ENCODE data around the gene PIM2.
"Not testable (repeated sequence)": the region's sequence is repeated elsewhere in the genome, so short reads cannot be mapped to it uniquely, and the experiment has no call there.

Gene PIM2

DNA sequence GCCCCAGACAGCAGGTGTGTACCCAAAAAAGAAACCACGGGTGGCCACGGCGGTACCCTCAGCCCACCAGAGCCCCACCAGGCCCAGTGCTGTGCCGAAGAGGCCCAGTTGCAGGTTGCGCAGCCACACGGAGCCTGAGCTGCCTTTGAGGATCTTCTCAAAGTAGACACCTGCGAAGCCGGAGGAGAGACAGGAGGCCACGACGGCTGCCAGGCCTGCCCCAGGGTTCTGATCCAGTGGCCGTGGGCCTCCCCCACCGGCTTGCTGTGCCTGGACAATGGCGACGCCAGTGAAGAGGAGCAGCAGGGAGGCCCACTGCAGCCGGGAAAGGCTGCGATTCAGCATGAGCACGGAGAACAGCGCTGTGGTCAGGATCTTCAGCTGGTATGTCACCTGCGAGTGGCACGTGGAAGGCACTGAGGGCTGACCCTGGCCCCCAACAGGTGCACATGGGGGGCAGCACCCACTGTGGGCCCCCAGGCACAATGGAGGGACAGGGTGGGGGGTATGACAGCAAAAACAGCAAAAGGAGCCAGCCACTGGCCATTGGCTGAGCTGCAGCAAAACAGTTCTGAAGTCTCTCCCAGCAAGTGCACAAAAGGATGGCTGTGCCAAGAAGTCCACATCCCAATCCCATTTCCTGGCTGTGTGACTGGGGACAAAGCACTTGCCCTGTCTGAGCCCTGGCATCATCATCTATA, 13.6 kb downstream of the PIM2 start:
- DNase-seq (ENCODE audit: low read depth), result no peak

DNA sequence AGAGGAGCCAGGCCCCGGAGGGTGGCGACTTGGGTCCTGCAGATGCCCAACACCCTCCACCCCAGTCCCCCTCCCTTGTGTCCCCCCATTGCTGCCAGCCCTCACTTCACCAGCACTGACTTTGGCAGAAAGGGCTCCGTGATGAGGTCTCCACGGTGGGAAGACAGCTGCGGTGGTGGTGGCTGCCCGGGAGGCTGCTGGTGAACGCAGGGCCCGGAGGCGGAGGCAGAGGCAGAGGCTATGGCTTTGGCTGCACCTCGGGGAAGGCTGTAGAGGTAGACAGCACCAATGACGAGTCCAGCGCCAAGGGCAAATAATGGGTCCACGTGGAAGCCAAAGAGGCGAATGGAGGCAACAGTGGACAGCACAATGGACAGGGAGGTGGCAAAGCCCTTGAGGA, 14.2 kb downstream of the PIM2 start:
- DNase-seq (ENCODE audit: low read depth), result no peak

GRCh38 chrX:48904180-48904579, 14.6 kb downstream of the PIM2 start:
- DNase-seq (ENCODE audit: low read depth), result no peak

DNA sequence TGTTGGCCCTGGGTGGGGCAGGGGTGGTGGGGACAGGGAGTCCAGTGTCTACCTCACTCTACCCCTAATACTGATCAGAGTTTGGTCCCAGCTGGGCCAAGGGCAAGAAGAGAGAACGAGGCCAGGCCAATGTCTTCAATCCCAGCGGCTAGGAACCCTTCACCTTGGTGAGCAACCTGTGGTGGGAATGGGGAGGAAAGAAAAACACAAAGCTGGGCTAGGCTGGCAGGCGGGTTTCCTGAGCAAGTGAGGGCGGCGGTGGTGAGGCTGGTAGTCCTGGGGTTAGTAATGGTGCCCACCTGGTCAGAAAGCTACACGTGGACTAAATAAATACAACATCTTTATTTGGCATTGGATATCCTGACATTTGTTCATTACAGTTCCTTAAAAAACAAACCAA, 15.5 kb downstream of the PIM2 start:
- DNase-seq (ENCODE audit: low read depth), result no peak

- DNase-seq (ENCODE audit: low read depth), result no peak
Observed at GRCh38 chrX:48902776-48903175, 16.0 kb downstream of the PIM2 start.

- no peak for DNase-seq (ENCODE audit: low read depth)
Observed at GRCh38 chrX:48902135-48902534, 16.7 kb downstream of the PIM2 start.

DNA sequence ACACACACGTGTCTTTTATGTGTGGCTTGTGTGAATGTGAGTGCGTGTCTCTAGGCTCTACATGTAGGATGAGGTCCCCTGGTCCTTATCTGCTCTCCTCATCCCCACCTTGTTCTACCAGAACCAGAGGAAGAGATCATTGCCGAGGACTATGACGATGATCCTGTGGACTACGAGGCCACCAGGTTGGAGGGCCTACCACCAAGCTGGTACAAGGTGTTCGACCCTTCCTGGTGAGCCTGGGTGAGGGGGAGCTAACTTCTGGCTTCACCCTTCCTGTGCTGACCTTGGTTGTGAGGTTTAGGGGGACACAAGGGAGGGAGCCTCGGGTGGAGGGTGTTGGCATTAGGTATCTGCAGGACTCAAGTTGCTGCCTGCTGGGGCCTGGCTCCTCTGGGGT, 17.8 kb downstream of the PIM2 start:
- DNase-seq (ENCODE audit: low read depth), result no peak

DNA sequence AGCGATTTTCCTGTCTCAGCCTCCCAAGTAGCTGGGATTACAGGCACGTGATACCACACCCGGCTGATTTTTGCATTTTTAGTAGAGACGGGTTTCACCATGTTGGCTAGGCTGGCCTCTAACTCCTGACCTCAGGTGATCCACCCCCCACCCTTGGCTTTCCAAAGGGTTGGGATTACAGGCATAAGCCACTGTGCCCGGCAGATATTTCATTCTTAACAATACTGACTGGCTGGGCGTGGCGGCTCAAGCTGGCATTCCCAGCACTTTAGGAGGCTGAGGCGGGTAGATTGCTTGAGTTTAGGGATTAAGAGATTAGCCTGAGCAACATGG, 19.8 kb downstream of the PIM2 start:
- DNase-seq (ENCODE audit: low read depth), result no peak

GRCh38 chrX:48897625-48898306, 21.1 kb downstream of the PIM2 start, which contains the start of the genes PQBP1 and TIMM17B:
Gene PQBP1 (plus strand): TSS chrX:48897930. CDS start chrX:48898510, 580 bp downstream.
Gene TIMM17B (minus strand): TSS chrX:48897768. CDS start chrX:48897749, 19 bp downstream.
- DNase-seq (ENCODE audit: low read depth), result peak; percentile 75

DNA sequence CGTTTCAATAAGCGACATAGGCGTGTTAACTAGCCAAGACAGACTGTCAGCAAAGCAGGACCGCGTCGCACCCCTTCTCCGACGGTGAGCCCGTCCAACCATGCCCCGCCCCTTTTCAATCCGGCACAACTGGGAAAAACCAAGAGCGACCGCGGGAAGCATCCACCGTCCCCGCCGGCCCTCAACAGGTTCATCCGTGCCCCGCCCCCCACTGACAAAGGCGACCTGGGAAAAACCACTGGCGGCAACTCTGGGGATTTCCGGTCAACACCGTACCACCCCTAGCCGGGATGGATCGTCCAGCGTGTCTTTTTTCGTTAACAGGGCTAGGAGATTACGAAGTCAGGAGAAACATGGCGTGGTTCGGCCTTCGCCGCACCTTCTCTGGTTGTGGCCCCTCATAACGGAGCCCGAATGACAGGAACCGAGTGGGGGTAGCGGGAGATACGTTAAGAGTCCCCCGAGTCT, 21.6 kb downstream of the PIM2 start:
- DNase-seq (ENCODE audit: low read depth), result no peak

- no peak for DNase-seq (ENCODE audit: low read depth)
Observed at GRCh38 chrX:48896611-48897011, 22.2 kb downstream of the PIM2 start.

GRCh38 chrX:48894891-48895290, 23.9 kb downstream of the PIM2 start:
- DNase-seq (ENCODE audit: low read depth), result no peak

GRCh38 chrX:48893556-48894348, 25.1 kb downstream of the PIM2 start:
- no peak for DNase-seq (ENCODE audit: low read depth)

DNA sequence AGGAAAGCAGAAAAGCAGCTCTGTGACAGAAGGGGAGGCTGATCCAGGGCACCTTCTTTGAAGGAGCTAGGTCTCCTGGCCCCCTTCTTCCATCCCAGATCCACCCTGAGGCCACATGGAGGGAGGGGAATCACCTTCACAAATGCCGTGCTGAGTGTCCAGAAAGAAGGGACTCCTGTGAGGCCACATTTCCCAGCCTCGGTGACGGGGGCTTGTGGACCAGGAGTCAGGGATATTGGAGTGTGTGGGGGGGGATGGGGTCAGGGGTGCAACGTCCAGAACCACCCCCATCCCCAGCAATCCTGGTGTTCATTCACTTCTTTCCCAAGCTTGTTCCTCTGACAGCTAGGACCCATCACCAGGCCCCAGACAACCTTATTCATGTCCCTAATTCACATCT, 25.9 kb downstream of the PIM2 start:
- no peak for DNase-seq (ENCODE audit: low read depth)

GRCh38 chrX:48891402-48892288, 27.2 kb downstream of the PIM2 start:
- DNase-seq (ENCODE audit: low read depth), result peak; percentile 58

- DNase-seq (ENCODE audit: low read depth), result no peak
Observed at GRCh38 chrX:48890934-48891401, 27.9 kb downstream of the PIM2 start.

DNA sequence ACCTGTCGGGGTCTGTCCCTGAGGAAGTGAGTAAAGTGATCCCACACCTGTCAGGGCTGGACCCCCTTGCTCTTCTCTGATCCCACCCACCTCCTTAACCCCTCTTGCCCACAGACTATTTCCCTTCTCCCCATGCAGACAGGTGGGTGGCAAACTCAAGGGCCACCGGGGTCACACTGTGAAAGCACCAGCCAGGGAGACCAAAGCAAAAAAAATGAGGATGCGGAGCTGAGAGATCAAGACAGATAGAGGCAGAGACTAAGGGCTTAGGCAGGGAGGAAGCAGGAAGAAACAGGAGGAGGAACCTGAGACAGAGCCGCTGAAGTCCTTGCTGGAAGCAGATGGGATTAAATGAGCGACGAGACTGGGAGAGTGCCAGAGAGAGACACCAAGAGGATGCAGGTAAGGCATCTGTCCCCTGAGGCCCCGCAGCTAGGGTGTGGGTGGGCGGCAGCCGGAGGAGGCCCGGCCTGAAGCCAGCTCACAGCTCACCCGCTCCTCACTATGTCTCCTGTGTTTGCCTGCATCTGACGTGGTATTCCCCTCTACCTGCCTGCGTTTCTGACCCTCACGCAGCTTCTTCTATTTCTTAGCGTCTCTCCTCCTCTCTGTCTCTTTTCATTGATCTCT, 28.4 kb downstream of the PIM2 start:
- no peak for DNase-seq (ENCODE audit: low read depth)

GRCh38 chrX:48886586-48886985, 32.2 kb downstream of the PIM2 start:
- not testable (repeated sequence) for DNase-seq (ENCODE audit: low read depth)

DNA sequence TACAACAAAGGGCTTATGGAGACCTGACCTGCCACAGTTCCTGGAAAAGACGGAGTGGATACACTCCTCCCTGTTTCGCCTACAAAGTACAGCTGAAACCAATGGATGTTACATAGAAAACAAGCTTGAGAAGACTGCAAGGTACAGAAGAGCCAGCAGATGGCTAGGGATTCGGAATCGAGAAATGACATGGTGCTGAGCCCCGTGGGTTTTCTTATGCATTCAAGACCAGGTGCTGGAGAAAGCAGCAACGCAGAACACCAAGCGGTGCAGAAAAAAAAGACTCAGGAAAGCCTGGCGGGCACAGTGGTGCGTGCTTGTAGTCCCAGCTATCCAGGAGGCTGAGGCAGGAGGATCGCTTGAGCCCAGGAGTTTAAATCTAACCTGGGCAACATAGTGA, 35.1 kb downstream of the PIM2 start:
- no peak for DNase-seq (ENCODE audit: low read depth)

DNA sequence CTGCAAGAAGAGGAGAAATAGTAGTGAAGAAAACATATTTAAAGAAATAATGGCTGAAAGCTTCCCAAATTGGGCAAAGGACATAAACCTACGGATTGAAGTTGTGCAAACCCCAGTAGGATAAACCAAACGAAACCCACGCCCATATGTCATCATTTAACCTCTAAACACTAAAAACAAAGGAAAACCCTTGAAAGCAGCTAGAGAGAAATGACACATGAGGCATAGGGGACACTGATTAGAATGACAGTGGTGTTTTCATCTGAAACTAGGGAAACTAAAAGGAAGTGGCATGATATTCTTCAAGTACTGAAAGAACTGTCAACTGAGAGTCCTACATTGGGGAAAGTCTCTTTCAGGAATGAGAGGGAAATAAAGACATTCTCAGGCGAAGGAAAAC, 41.9 kb downstream of the PIM2 start:
- not testable (repeated sequence) for DNase-seq (ENCODE audit: low read depth)

DNA sequence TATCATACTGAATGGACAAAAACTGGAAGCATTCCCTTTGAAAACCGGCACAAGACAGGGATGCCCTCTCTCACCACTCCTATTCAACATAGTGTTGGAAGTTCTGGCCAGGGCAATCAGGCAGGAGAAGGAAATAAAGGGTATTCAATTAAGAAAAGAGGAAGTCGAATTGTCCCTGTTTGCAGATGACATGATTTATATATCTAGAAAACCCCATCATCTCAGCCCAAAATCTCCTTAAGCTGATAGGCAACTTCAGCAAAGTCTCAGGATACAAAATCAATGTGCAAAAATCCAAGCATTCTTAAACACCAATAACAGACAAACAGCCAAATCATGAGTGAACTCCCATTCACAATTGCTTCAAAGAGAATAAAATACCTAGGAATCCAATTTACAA, 46.8 kb downstream of the PIM2 start:
- not testable (repeated sequence) for DNase-seq (ENCODE audit: low read depth)

Measured in stimulated activated CD8-positive, alpha-beta memory T cell treated with anti-CD3 and anti-CD28 coated beads, Interleukin-4, amount 100 ng/mL, for 24 hours (primary cell).